Endothelial cell of umbilical vein (primary cell): ENCODE data around the gene STAT4. TPM values are rescaled to one million over a fixed set of nuclear protein-coding genes. Genes with fewer than 3 reads are reported as not detected.

Experiments used
- BruUV-seq: library from RNA; stranded (reverse); fragments of 400-500 nt; replicated peaks from 2 replicates; lab custom pipeline; 2021; lab: Mats Ljungman, UMichigan
- CTCF ChIA-PET: fragments of 300-600, 350-600 bp; sonication (Branson Sonifier 250); formaldehyde crosslinking; loops from one replicate; lab custom pipeline; 2021; ENCODE audit warnings: antibody characterized with exemption, inconsistent platforms; lab: Charles Lee
- POLR2A ChIA-PET: fragments of 300-600, 350-600 bp; sonication (Branson Sonifier 250); formaldehyde crosslinking; loops from one replicate; lab custom pipeline; 2021; ENCODE audit warnings: antibody characterized with exemption, inconsistent platforms; lab: Charles Lee
- DNase-seq: peaks from one replicate; pipeline ENCODE4 v3.0.0-alpha.2; 2011; ENCODE audit warnings: low read depth, low spot score
- FAIRE-seq: peaks from 2 replicates; lab custom pipeline; 2011; peaks lifted over from hg19 to GRCh38; lab: Jason Lieb, UNC
- H2AFZ ChIP-seq: 2 replicates; pipeline ENCODE4 v1.6.0; 2012; ENCODE audit warnings: low read depth, low read length, control low read depth, inconsistent platforms
- H3K27ac ChIP-seq: 2 replicates; pipeline ENCODE4 v1.5.1; 2011; ENCODE audit warnings: low read depth, mild to moderate bottlenecking, control low read depth, low read length, moderate library complexity; ENCODE audit not compliant: insufficient read depth
- H3K27me3 ChIP-seq, 2 experiments: 2 replicates each; pipeline versions ENCODE4 v1.6.0 to v1.6.1; 2011; ENCODE audit warnings: low read length in 2 of 2, mixed read lengths in 1 of 2; ENCODE audit not compliant: control insufficient read depth in 2 of 2, insufficient read depth in 2 of 2
- H3K36me3 ChIP-seq, 2 experiments: 2 replicates in 1 of 2; 3 replicates in 1 of 2; pipeline ENCODE4 v1.5.1; 2011; ENCODE audit warnings: low read length in 2 of 2, mild to moderate bottlenecking in 1 of 2, moderate library complexity in 1 of 2; ENCODE audit not compliant: control insufficient read depth in 2 of 2, insufficient read depth in 2 of 2; ENCODE audit errors: extremely low read depth in 1 of 2
- H3K4me1 ChIP-seq: 3 replicates; pipeline ENCODE4 v1.5.1; 2011; ENCODE audit warnings: mild to moderate bottlenecking, low read length; ENCODE audit not compliant: control insufficient read depth, insufficient read depth; ENCODE audit errors: extremely low read depth
- H3K4me2 ChIP-seq: 2 replicates; pipeline ENCODE4 v1.6.1; 2011; ENCODE audit warnings: low read length, control low read depth, mixed read lengths; ENCODE audit not compliant: insufficient read depth
- H3K4me3 ChIP-seq, 3 experiments: fragments of 200-600 bp in 1 of 3; sonication (generic), shearing (Covaris generic) in 1 of 3; replicated peaks in 1 of 3; 2 replicates each; pipeline ENCODE4 v1.5.1; 2011 to 2016; ENCODE audit warnings: control low read depth in 3 of 3, low read length in 3 of 3, mild to moderate bottlenecking in 2 of 3, inconsistent platforms in 1 of 3, low read depth in 1 of 3, moderate library complexity in 1 of 3; ENCODE audit not compliant: insufficient read depth in 1 of 3
- H3K79me2 ChIP-seq: 2 replicates; pipeline ENCODE4 v1.6.0; 2012; ENCODE audit warnings: low read length, inconsistent platforms; ENCODE audit not compliant: control insufficient read depth, insufficient read depth
- H3K9ac ChIP-seq: replicated peaks from 2 replicates; pipeline ENCODE3; 2011; ENCODE audit warnings: low read length, control low read depth; ENCODE audit not compliant: insufficient read depth; ENCODE audit errors: extremely low read depth
- H3K9me1 ChIP-seq: replicated peaks from 3 replicates; pipeline ENCODE4 v1.6.0; 2011; ENCODE audit warnings: mild to moderate bottlenecking, low read length; ENCODE audit not compliant: control insufficient read depth, insufficient read depth; ENCODE audit errors: extremely low read depth
- H3K9me3 ChIP-seq: replicated peaks from 2 replicates; pipeline ENCODE4 v1.5.1; 2012; ENCODE audit warnings: low read length, inconsistent platforms; ENCODE audit not compliant: control insufficient read depth, insufficient read depth
- H4K20me1 ChIP-seq: replicated peaks from 2 replicates; pipeline ENCODE3; 2011; ENCODE audit warnings: mild to moderate bottlenecking, low read length; ENCODE audit not compliant: control insufficient read depth, insufficient read depth; ENCODE audit errors: extremely low read depth
- EZH2 ChIP-seq: IDR thresholded peaks from 2 replicates; pipeline ENCODE4 v1.6.1; 2012; ENCODE audit warnings: borderline replicate concordance, low read depth, mild to moderate bottlenecking, moderate library complexity, low read length, inconsistent platforms; ENCODE audit not compliant: severe bottlenecking
- FOS ChIP-seq: IDR thresholded peaks from 2 replicates; pipeline ENCODE4 v1.6.1; 2011; ENCODE audit warnings: mild to moderate bottlenecking, low read length, moderate library complexity, borderline replicate concordance; ENCODE audit not compliant: insufficient read depth
- GATA2 ChIP-seq: IDR thresholded peaks from 2 replicates; pipeline ENCODE4 v1.7.0; 2011; ENCODE audit warnings: low read depth, mild to moderate bottlenecking, moderate library complexity, mixed read lengths, low read length; ENCODE audit not compliant: insufficient read length, insufficient read depth
- JUN ChIP-seq: IDR thresholded peaks from 2 replicates; pipeline ENCODE4 v1.6.1; 2011; ENCODE audit warnings: borderline replicate concordance, low read depth; ENCODE audit not compliant: insufficient read length, insufficient read depth
- MYC ChIP-seq: IDR thresholded peaks from one replicate; pipeline ENCODE4 v1.6.1; 2011; ENCODE audit warnings: mild to moderate bottlenecking, low read depth, low read length
- POLR2A ChIP-seq: IDR thresholded peaks from 2 replicates; pipeline ENCODE4 v1.6.1; 2012; ENCODE audit warnings: low read depth, mild to moderate bottlenecking, control low read depth, low read length
- POLR2AphosphoS5 ChIP-seq: IDR thresholded peaks from 2 replicates; pipeline ENCODE4 v1.6.1; 2012; ENCODE audit warnings: low read depth, mild to moderate bottlenecking, control low read depth, low read length, moderate library complexity; ENCODE audit not compliant: insufficient read depth
- dilution Hi-C: fragments of 300-500 bp; cut with MboI; formaldehyde crosslinking; loops from one replicate; pipeline ENCODE4 v1.15.0; 2019; ENCODE audit warnings: low sequenced_read_pairs; ENCODE audit not compliant: extremely low pct_ligation_motif_present
- intact Hi-C: fragments of 100-400 bp; cut with micrococcal nuclease; formaldehyde crosslinking; loops from one replicate; pipeline ENCODE4 v1.10.0; 2022
- polyA plus RNA-seq, 4 experiments: library from polyadenylated mRNA; depleted of rRNA in 3 of 4; stranded (reverse) in 3 of 4; unstranded in 1 of 4; fragments of >200 nt; gene quantifications; 2 replicates each; pipeline versions ENCODE4 v1.2.1 to v1.2.3, GENCODE V29; 2011 to 2012; ENCODE audit warnings: missing spikeins in 1 of 4
- total RNA-seq: library from RNA; stranded (reverse); gene quantifications from 2 replicates; pipeline ENCODE4 v1.2.3, GENCODE V29; 2021
- TF ChIP-seq, protein P1 (sequence below), 2 donors: IDR thresholded peaks; 1 replicate in 1 of 2; 2 replicates in 1 of 2; pipeline ENCODE4 v1.5.1; 2011; ENCODE audit warnings: low read length in 2 of 2, mild to moderate bottlenecking in 2 of 2, moderate library complexity in 2 of 2, control low read depth in 1 of 2, inconsistent platforms in 1 of 2, low read depth in 1 of 2; ENCODE audit not compliant: insufficient read depth in 1 of 2; ENCODE audit errors: extremely low read depth in 1 of 2
- TF ChIP-seq, protein P2 (sequence below): IDR thresholded peaks from 2 replicates; pipeline ENCODE4 v1.6.1; 2011; ENCODE audit not compliant: insufficient read depth, insufficient read length

The STAT4 gene
- total and polyA plus RNA-seq, 2 donors (not counting 3 experiments of a cell fraction or from before 2014, with no cell fraction given): 0.46 to 1.2 TPM

DNA sequence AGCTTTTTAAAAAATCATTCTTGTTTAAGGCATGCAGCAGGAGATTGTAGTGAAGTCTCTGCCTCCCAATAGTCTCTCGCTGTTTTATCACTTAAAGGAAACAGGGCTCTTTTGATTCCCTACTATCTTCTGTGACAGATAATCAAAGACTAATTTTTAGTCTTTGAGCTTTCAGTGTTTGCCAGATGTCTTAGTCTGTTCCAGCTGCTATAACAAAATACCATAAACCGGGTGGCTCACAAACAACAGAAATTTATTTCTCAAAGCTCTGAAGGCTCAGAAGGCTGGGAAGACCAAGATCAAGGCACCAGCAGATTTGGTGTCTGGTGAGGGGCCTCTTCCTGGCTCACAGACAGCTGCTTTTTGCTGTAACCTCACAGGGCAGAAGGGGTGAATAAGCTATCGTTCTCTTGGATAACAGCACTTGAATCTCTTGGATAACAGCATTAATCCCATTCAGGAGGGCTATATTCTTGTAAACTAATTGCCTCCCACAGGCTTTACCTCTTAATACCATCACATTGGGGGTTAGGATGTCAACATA lies 37.8 kb upstream of the STAT4 start:
- intact Hi-C loops: no loop called here
- no peak for TF ChIP-seq EZH2
- TF ChIP-seq, protein P1, sequence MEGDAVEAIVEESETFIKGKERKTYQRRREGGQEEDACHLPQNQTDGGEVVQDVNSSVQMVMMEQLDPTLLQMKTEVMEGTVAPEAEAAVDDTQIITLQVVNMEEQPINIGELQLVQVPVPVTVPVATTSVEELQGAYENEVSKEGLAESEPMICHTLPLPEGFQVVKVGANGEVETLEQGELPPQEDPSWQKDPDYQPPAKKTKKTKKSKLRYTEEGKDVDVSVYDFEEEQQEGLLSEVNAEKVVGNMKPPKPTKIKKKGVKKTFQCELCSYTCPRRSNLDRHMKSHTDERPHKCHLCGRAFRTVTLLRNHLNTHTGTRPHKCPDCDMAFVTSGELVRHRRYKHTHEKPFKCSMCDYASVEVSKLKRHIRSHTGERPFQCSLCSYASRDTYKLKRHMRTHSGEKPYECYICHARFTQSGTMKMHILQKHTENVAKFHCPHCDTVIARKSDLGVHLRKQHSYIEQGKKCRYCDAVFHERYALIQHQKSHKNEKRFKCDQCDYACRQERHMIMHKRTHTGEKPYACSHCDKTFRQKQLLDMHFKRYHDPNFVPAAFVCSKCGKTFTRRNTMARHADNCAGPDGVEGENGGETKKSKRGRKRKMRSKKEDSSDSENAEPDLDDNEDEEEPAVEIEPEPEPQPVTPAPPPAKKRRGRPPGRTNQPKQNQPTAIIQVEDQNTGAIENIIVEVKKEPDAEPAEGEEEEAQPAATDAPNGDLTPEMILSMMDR (IDR thresholded peaks at IDR 0.05; ENCODE audit: extremely low read depth in 1 of 2, insufficient read depth in 1 of 2, low read depth in 1 of 2, low read length in 2 of 2): no peak
- TF ChIP-seq POLR2A: no peak
- Histone ChIP-seq H2AFZ (no peak overlapping the region), H3K79me2 (no peaks in the 10 kb centered on the region), H3K4me3 (no peak overlapping the region), H3K9ac (no peak overlapping the region), H3K27ac (no peak overlapping the region), H3K36me3 (no peaks in the 10 kb centered on the region), H3K4me2 (no peak overlapping the region), H3K4me1 (no peaks in the 10 kb centered on the region), H4K20me1 (no peaks in the 10 kb centered on the region), H3K9me3 (no peaks in the 10 kb centered on the region), H3K9me1 (no peaks in the 10 kb centered on the region), H3K27me3 (peaks cover 2 to 3% of the 10 kb centered on the region in 2 experiments)
- dilution Hi-C loops: no loop called here
- BruUV-seq: no TSS peak
- FAIRE-seq: no peak
- ChIA-PET POLR2A (no interaction called here), CTCF (no interaction called here)
- DNase-seq: no peak

DNA sequence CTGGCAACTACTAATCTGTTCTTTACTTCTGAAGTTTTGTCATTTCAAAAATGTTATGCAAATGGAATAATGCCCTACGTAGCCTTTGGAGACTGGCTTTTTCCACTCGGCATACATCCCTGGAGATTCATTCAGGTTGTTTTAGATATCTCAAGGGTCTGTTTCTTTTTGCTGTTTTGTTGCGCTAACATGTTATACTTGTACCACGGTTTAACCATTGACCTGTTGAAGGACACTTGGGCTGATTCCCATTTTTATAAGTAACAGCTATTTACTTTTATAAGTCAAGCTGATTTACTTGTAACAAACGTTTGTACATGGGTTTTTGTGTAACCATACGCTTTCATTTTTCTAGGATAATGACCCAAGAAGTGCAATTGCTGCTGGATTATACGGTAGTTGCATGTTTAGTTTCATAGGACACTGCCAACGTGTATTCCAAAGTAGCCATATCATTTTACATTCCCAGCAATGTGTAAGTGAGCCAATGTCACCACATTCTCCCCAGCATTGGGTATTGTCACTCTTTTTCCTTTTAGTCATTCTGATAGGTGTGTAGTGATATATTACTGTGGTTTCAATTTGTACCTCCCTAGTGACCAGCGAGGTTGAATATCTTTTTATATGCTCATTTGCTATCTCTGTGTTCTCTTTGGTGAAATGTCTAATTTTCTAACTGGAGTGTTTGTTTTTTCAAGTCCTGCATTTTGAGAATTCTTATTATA lies 36.5 kb upstream of the STAT4 start:
- dilution Hi-C loops: no loop called here
- TF ChIP-seq, protein P2, sequence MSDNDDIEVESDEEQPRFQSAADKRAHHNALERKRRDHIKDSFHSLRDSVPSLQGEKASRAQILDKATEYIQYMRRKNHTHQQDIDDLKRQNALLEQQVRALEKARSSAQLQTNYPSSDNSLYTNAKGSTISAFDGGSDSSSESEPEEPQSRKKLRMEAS: no peak
- TF ChIP-seq, protein P1 (IDR thresholded peaks at IDR 0.05; ENCODE audit: extremely low read depth in 1 of 2, insufficient read depth in 1 of 2, low read depth in 1 of 2, low read length in 2 of 2): no peak
- TF ChIP-seq MYC: no peak
- TF ChIP-seq GATA2: no peak
- no peak for TF ChIP-seq JUN
- no peak for TF ChIP-seq POLR2A
- no peak for TF ChIP-seq EZH2
- no peak for TF ChIP-seq FOS
- TF ChIP-seq POLR2AphosphoS5: no peak
- CTCF ChIA-PET: no interaction called here

More for the DNA sequence above, 36.5 kb upstream of the STAT4 start:
- no peaks in the 10 kb centered on the region for H4K20me1 ChIP-seq
- H2AFZ ChIP-seq: no peak overlapping the region
- no peak overlapping the region for H3K4me2 ChIP-seq
- no peak overlapping the region for H3K4me3 ChIP-seq
- FAIRE-seq (no peak), DNase-seq (no peak)
- no peaks in the 10 kb centered on the region for H3K79me2 ChIP-seq
- H3K9me3 ChIP-seq: no peaks in the 10 kb centered on the region
- no peak overlapping the region for H3K9ac ChIP-seq
- H3K4me1 ChIP-seq: no peaks in the 10 kb centered on the region
- intact Hi-C loops: no loop called here
- no peaks in the 10 kb centered on the region for H3K36me3 ChIP-seq
- no peaks in the 10 kb centered on the region for H3K9me1 ChIP-seq
- peaks cover 4 to 7% of the 10 kb centered on the region in 2 experiments for H3K27me3 ChIP-seq
- POLR2A ChIA-PET: no interaction called here
- H3K27ac ChIP-seq: no peak overlapping the region
- no TSS peak for BruUV-seq
